WTC11 (cell line): Measurements from ENCODE around the gene FAM50B. TPM values are rescaled to one million over a fixed set of nuclear protein-coding genes. Genes with fewer than 3 reads are reported as not detected.

ENCODE experiments used
- ATAC-seq: fragments of 200-7000 bp; cut with Tn5 transposase; 2 replicates; pipeline ENCODE4 v1.10.0; 2021; ENCODE audit warnings: mild to moderate bottlenecking, moderate library complexity
- CTCF ChIA-PET: fragments of 300-600 bp; sonication (Branson Sonifier 250); formaldehyde crosslinking; loops from one replicate; lab custom pipeline; 2021; ENCODE audit warnings: antibody characterized with exemption; lab: Charles Lee
- POLR2A ChIA-PET: fragments of 350-600 bp; sonication (Branson Sonifier 250); formaldehyde crosslinking; loops from one replicate; lab custom pipeline; 2021; ENCODE audit warnings: antibody characterized with exemption; lab: Charles Lee
- DNase-seq: peaks from one replicate; pipeline ENCODE4 v3.0.0; 2021; ENCODE audit warnings: low spot score
- H3K27ac Mint-ChIP-seq: 2 replicates; pipeline ENCODE4 v1.8.0; 2021; ENCODE audit warnings: mixed read lengths
- H3K27me3 Mint-ChIP-seq: 2 replicates; pipeline ENCODE4 v1.8.0; 2021; ENCODE audit warnings: low read depth, mild to moderate bottlenecking, moderate library complexity, mixed read lengths
- H3K36me3 Mint-ChIP-seq: 2 replicates; pipeline ENCODE4 v1.8.0; 2021; ENCODE audit warnings: mixed read lengths
- H3K4me1 Mint-ChIP-seq: 2 replicates; pipeline ENCODE4 v1.8.0; 2022; ENCODE audit warnings: mixed read lengths
- H3K4me3 Mint-ChIP-seq: 2 replicates; pipeline ENCODE4 v1.8.0; 2021; ENCODE audit warnings: mild to moderate bottlenecking, moderate library complexity, mixed read lengths
- H3K9me3 Mint-ChIP-seq: 2 replicates; pipeline ENCODE4 v1.8.0; 2021; ENCODE audit warnings: mixed read lengths
- GRHL2 ChIP-seq: fragments of 250-450 bp; sonication (Bioruptor Pico); IDR thresholded peaks from 2 replicates; pipeline ENCODE4 v1.8.0; 2022; ENCODE audit warnings: mild to moderate bottlenecking, moderate library complexity; ENCODE audit not compliant: insufficient replicate concordance, severe bottlenecking
- GTF2I ChIP-seq: fragments of 250-450 bp; sonication (Bioruptor Pico); conservative IDR thresholded peaks from 2 replicates; pipeline ENCODE4 v1.4.0; 2021; ENCODE audit warnings: mild to moderate bottlenecking
- HMGA2 ChIP-seq: fragments of 250-450 bp; sonication (Bioruptor Pico); IDR thresholded peaks from 2 replicates; pipeline ENCODE4 v1.4.0; 2021; ENCODE audit warnings: mild to moderate bottlenecking, moderate library complexity
- MLX ChIP-seq: sonication (generic); formaldehyde crosslinking; IDR thresholded peaks from 2 replicates; pipeline ENCODE4 v1.8.1; 2023; ENCODE audit warnings: mild to moderate bottlenecking, missing genetic modification reagents, moderate library complexity
- NFYB ChIP-seq: sonication (generic); formaldehyde crosslinking; conservative IDR thresholded peaks from 2 replicates; pipeline ENCODE4 v1.8.0; 2022; ENCODE audit warnings: low read depth, missing genetic modification reagents
- ZNF281 ChIP-seq: sonication (generic); formaldehyde crosslinking; IDR thresholded peaks from 2 replicates; pipeline ENCODE4 v1.8.0; 2023; ENCODE audit warnings: mild to moderate bottlenecking, missing genetic modification reagents
- ZSCAN18 ChIP-seq: fragments of 250-450 bp; sonication (Bioruptor Pico); IDR thresholded peaks from 2 replicates; pipeline ENCODE4 v2.1.2; 2022; ENCODE audit warnings: mild to moderate bottlenecking, moderate library complexity
- total RNA-seq: library from RNA; stranded (reverse); gene quantifications from 3 replicates; pipeline ENCODE4 v1.2.3, GENCODE V29; 2021
- TF ChIP-seq, protein P1 (sequence below): sonication (generic); formaldehyde crosslinking; IDR thresholded peaks from 2 replicates; pipeline ENCODE4 v1.8.1; 2022; ENCODE audit warnings: missing genetic modification reagents, borderline replicate concordance
- TF ChIP-seq, protein P2 (sequence below): fragments of 250-450 bp; sonication (Bioruptor Pico); IDR thresholded peaks from 2 replicates; pipeline ENCODE4 v1.9.0; 2021; ENCODE audit warnings: moderate library complexity, mild to moderate bottlenecking, inconsistent platforms, borderline replicate concordance
- TF ChIP-seq, protein P3 (sequence below): fragments of 250-450 bp; sonication (Bioruptor Pico); IDR thresholded peaks from 2 replicates; pipeline ENCODE4 v1.8.0; 2021; ENCODE audit warnings: mild to moderate bottlenecking

The FAM50B gene
- total RNA-seq, 1 experiment from 2014 or later: 2.1 TPM

- no peak for ATAC-seq
- H3K27ac Mint-ChIP-seq: no peak overlapping the region
- TF ChIP-seq GRHL2 (CRISPR knock-in tag): no peak
Measured at GRCh38 chr6:3869284-3869631, 20.1 kb downstream of the FAM50B start.

DNA sequence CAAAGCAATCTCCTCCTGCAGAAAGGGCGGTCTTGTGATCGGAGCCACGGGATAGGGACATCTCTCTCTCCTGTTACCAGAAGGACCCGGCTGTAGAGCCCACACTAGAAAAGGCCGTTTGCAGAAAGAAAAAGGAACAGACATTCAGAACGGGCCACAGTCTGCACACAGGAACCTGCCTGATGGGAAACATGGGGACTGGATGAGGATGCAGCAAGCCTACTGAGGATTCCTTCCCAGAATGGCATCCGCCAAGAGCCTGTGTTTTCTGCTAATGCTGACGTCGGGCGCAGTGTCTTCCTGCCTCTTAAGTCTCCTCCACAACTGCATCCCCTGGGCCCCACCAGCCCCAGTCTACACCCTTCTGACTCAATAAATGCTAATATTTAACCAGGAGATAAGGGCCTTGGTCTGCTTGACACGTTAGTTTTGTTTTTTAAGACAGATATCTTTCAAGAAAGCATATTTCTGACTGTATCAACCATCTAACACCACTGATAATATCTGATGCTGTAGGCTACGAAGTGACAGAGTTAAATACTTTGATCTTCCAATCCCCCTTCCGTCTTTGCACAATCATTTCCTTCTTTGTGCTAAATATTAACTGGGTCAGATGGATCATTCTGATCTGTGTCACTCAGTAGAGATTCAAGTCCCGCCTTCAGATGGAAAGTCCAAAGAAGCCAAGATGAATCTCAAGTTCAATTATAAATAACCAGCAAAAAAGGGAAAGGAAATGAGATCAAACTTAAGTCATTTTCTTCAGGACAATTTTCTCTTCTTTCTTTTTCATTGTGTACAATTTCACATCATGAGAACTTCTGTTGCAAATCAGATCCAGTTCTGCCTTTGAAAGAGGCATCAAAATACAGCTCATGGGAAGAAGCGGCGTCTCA lies 20.7 kb downstream of the FAM50B start:
- no peak overlapping the region for H3K4me3 Mint-ChIP-seq
- ChIA-PET POLR2A (no interaction called here), CTCF (interaction anchor here (5.3 to 5.7 kb wide), 2 partner anchors 20 to 21 kb away, joined by 34 to 39 read pairs; partner anchors contain the start of gene FAM50B)
- no peak for DNase-seq
- H3K27ac Mint-ChIP-seq: no peak overlapping the region
- H3K9me3 Mint-ChIP-seq: peaks cover 8% of the 10 kb centered on the region
- no peak for ATAC-seq
- no peaks in the 10 kb centered on the region for H3K36me3 Mint-ChIP-seq
- no peaks in the 10 kb centered on the region for H3K27me3 Mint-ChIP-seq
- H3K4me1 Mint-ChIP-seq: peaks cover 11% of the 10 kb centered on the region
- TF ChIP-seq GTF2I (CRISPR knock-in tag): no peak
- no peak for TF ChIP-seq MLX
- TF ChIP-seq HMGA2: no peak
- TF ChIP-seq, protein P1, sequence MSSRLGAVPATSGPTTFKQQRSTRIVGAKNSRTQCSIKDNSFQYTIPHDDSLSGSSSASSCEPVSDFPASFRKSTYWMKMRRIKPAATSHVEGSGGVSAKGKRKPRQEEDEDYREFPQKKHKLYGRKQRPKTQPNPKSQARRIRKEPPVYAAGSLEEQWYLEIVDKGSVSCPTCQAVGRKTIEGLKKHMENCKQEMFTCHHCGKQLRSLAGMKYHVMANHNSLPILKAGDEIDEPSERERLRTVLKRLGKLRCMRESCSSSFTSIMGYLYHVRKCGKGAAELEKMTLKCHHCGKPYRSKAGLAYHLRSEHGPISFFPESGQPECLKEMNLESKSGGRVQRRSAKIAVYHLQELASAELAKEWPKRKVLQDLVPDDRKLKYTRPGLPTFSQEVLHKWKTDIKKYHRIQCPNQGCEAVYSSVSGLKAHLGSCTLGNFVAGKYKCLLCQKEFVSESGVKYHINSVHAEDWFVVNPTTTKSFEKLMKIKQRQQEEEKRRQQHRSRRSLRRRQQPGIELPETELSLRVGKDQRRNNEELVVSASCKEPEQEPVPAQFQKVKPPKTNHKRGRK (CRISPR knock-in tag): no peak

More at GRCh38 chr6:3869284-3869631, 20.1 kb downstream of the FAM50B start:
- DNase-seq: no peak
- Mint-ChIP-seq H3K9me3 (peaks cover 8% of the 10 kb centered on the region), H3K27me3 (no peaks in the 10 kb centered on the region), H3K36me3 (no peaks in the 10 kb centered on the region), H3K4me3 (no peak overlapping the region), H3K4me1 (peaks cover 11% of the 10 kb centered on the region)
- CTCF ChIA-PET: interaction anchor here (5.7 kb wide), 1 partner anchor 20 kb away, joined by 39 read pairs; the partner anchor contains the start of gene FAM50B
- POLR2A ChIA-PET: no interaction called here

DNA sequence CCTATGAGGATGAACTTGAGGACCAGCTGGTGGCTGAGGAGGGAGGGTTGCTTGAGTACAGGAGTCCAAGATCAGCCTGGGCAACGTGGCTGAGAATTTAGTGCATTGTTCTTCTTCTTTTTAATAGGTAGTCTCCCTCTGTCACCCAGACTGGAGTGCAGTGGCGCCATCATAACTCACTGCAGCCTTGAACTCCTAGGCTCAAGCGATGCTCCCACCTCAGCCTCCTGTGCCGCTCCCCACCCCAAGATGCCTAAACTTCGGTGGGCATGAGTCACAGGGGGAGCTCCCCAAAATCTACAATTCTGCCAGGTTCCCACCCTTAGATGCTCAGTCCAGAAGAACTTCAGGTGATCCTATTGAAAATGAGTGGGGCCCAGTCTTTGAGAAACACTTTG lies 21.4 kb downstream of the FAM50B start:
- DNase-seq: no peak
- Mint-ChIP-seq H3K4me1 (peaks cover 11% of the 10 kb centered on the region), H3K4me3 (no peak overlapping the region), H3K36me3 (no peaks in the 10 kb centered on the region), H3K9me3 (peaks cover 4% of the 10 kb centered on the region; the same call in 1 of the 2 replicates), H3K27ac (no peak overlapping the region)
- CTCF ChIA-PET: interaction anchor here (5.3 kb wide), 1 partner anchor 22 kb away, joined by 34 read pairs; the partner anchor contains the start of gene FAM50B
- POLR2A ChIA-PET: no interaction called here
- ATAC-seq: no peak
- TF ChIP-seq, protein P2, sequence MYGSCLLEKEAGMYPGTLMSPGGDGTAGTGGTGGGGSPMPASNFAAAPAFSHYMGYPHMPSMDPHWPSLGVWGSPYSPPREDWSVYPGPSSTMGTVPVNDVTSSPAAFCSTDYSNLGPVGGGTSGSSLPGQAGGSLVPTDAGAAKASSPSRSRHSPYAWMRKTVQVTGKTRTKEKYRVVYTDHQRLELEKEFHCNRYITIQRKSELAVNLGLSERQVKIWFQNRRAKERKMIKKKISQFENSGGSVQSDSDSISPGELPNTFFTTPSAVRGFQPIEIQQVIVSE: no peak
- TF ChIP-seq GRHL2 (CRISPR knock-in tag): no peak
- TF ChIP-seq, protein P3, sequence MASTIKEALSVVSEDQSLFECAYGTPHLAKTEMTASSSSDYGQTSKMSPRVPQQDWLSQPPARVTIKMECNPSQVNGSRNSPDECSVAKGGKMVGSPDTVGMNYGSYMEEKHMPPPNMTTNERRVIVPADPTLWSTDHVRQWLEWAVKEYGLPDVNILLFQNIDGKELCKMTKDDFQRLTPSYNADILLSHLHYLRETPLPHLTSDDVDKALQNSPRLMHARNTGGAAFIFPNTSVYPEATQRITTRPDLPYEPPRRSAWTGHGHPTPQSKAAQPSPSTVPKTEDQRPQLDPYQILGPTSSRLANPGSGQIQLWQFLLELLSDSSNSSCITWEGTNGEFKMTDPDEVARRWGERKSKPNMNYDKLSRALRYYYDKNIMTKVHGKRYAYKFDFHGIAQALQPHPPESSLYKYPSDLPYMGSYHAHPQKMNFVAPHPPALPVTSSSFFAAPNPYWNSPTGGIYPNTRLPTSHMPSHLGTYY (CRISPR knock-in tag): no peak
- TF ChIP-seq ZNF281: no peak
- no peak for TF ChIP-seq GTF2I (CRISPR knock-in tag)
- no peak for TF ChIP-seq ZSCAN18 (CRISPR knock-in tag)
- no peak for TF ChIP-seq NFYB (CRISPR knock-in tag)
- TF ChIP-seq, all 79 proteins: peak for 0
- H3K27me3 Mint-ChIP-seq: no peaks in the 10 kb centered on the region
